NCI-H345 treated with DMSO at 0.1 percent for 48 hours (cell line): ENCODE data around the gene POLN.
A peak's percentile ranks its signal among the peaks of the same experiment; 100 is the strongest.

Experiments used
- DNase-seq: peaks from one replicate; lab custom pipeline; 2025; ENCODE audit not compliant: unreplicated experiment; lab: John Stamatoyannopoulos, UW

POLN gene

GRCh38 chr4:2062168-2062807, 179.6 kb downstream of the POLN start:
- DNase-seq = no peak

GRCh38 chr4:2061186-2062131, 180.5 kb downstream of the POLN start:
- no peak for DNase-seq

DNA sequence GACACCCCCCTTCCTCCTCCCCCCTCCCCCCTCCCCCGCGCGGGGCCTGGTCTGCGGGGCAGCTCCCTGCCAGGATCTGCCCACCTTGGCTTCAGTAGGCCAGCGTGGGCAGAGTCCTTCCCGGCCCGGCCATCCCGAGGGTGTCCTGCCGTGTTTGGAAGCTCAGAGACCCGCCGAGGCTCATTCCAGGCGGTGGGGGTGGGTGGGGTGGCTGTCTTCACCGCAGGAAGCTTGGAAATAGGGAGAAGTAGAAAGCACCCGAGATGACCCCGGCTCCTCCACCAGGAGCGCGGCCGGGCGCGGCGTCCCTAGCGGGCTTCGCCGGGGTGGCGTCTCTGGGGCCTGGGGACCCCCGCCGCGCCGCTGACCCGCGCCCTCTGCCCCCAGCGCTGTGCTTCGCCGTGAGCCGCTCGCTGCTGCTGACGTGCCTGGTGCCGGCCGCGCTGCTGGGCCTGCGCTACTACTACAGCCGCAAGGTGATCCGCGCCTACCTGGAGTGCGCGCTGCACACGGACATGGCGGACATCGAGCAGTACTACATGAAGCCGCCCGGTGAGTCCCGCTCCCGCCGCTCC, 181.2 kb downstream of the POLN start:
- no peak for DNase-seq

DNA sequence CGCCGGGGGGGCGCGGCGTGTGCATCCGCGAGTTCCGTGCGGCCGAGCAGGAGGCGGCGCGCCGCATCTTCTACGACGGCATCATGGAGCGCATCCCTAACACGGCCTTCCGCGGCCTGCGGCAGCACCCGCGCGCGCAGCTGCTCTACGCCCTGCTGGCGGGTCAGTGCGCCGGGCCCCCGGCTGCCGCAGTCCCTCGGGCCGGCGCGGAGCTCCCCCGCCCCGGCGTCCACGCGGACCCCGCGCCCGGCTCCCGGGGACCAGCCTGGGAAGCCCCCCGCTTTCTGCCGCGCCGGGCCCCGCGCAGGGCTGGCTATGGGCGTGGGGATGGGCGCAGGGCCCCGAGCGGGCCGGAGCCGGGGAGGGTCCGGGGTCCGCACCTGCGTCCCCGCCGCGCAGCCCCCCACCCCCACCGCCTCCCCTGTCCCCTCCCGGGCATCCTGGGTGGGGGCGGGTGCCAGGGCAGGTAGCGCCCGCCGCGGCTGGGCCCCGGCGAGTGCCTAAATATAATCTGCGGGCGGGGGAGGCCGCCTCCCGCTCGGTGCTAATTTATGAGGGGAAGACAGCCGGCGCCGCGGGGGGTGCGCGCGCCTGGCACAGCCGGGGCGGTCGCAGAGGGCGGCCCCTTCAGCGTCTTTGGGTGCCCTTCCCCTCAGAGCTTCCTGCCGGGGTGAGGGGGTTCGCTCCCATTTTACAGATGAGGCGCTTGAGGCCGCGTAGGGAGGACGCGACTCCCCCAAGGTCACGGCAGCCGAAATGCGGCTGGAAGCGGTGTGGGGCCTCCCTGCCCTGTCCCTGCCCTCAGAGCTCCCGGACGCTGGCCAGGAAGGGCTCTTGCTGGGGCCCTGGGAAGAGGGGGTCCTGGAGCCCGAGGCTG, 182.0 kb downstream of the POLN start:
- DNase-seq = no peak

- DNase-seq = peak; percentile 7
Observed at GRCh38 chr4:2059046-2059725, 182.7 kb downstream of the POLN start, which contains the start of gene NAT8L. Gene NAT8L (plus strand): TSS chr4:2059327. CDS start chr4:2059512, 185 bp downstream.

DNA sequence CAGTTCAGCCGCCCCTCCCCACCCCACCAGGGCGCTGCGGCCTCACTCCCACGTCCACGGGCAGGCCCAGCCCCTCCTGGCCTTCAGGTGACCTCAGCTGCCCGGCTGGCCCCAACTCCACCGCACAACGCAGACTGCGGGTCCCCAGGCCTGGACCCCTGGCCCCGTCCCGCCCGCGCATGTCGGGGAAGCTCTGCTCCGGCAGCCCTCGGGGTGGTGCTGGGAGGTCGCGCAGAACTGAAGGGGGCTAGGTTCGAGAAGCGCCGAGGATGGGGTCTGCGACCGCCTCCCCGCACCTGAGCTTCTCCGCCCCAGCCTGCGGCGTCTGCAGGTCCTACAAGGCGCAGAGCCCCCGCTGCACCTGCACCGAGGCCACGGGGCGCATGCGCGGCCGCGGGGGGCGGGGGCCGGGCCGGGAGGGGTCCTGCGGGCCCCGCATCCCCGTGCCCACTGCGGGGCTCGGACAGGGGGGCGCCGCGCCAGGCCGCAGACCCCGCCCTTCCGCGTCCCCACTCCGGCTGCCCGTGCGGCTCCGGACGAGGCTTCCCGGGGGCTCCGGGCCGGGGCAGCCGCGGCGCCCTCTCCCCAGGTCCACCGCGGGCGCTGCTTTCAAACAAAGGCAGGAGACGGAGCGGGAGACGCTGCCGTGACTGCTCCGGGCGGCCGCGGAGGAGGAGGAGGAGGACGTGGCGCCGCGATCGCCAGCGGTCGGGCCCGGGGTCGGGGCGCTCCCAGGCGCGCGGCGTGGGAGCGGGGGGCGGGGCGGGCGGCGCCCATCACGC, 183.5 kb downstream of the POLN start:
- no peak for DNase-seq

GRCh38 chr4:2057382-2058065, 184.4 kb downstream of the POLN start:
- DNase-seq = no peak

- DNase-seq = no peak
Observed at GRCh38 chr4:2054217-2054616, 187.7 kb downstream of the POLN start.

DNA sequence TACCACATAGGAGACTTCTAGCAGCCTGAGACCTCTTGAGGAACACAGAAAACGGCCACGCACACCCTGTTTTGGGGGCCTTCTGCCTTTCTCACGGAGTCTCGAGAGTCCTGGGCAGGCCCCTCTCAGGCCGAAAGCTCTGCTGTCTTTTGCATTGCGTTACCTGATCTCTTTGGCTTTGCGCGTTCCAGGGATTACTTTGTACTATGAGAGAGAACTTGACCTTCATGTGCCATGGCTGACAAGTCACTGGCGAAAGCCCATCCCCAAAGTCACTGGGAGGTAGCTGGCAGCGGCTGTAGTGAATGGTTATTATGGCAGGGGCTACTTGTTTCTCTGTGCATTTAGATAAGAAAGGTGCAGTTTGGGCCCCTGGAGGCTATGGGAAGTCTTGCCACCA, 190.8 kb downstream of the POLN start:
- no peak for DNase-seq

GRCh38 chr4:2049811-2050210, 192.1 kb downstream of the POLN start:
- no peak for DNase-seq

- DNase-seq = no peak
Observed at GRCh38 chr4:2049381-2049780, 192.5 kb downstream of the POLN start.

- no peak for DNase-seq
Observed at GRCh38 chr4:2048831-2049230, 193.1 kb downstream of the POLN start.

- no peak for DNase-seq
Observed at GRCh38 chr4:2047781-2048581, 193.9 kb downstream of the POLN start.

DNA sequence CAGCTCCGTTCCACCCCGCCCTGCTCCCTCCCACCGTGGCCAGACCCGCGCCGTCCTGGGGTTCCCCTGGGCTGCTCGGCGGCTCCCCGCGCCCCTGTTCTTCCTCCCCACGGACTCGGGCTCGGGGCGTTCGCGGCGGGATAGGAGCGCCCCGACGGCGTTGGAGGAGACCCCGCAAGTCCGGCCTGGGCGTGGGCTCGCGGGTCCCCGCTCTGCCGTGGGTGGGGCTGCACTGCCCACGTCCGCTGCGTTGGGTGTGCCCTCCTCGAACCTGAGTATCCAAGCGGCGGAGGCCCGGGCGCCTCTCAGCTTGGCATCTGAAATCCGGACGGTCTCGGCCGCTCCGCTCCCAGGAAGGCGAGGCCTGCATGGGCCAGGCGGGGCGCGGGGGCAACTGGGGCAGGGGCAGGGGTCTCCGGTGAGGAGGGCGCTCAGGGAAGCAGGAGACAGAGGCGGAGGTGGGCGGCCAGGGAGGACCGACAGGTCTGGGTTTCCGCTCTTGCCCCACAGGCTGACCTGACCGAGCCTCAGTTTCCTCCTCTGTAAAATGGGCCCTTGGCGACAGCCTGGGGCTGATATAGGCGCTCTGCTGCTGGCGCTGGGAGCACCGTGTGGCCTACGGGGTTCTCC, 194.8 kb downstream of the POLN start:
- no peak for DNase-seq

GRCh38 chr4:2046031-2046961, 195.6 kb downstream of the POLN start:
- DNase-seq = no peak

- DNase-seq = no peak
Observed at GRCh38 chr4:2045518-2045951, 196.4 kb downstream of the POLN start.
